Measurements from ENCODE around the gene SGMS1.
"Not testable (repeated sequence)": the region's sequence is repeated elsewhere in the genome, so short reads cannot be mapped to it uniquely, and the experiment has no call there.

The SGMS1 gene

DNA sequence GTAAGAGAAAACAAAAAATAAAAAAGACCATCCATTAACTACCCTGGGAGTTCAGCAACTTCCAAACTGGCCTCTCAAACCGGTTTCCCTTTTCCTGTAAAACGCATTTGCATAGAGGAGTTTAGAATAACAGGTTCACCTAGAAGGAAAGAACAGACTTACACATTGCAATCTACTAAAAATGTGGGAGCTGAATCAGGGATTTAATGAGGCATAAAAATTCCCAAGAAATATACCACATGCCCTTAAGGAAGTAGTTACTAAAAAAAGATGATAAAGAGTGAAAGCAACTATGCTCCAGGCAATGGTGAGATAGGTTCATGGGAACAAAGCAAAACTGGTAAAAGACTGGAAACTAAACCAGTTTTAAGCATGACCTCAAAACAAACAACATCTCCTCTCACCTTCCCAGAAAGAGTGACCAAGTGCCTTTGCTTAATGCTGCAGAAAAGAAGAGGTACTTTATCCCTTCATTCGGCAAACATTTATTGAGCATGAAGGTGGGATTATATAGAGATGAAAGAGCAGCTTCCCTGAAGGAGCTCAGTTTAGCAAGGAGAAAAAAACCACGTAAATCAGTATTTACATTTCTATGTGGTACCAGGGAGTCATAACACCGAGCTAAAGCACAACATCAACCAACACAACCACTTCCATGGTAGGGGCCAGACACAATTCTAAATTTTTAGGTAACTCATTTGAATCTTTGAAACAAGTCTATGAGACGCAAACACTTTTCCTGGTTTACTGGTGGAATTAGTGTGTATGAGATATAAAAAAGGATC is 152.8 kb downstream of the SGMS1 start:
- Histone ChIP-seq H3K36me3 (ENCODE audit: control insufficient read depth, insufficient read depth, low read length) (no peaks in the 10 kb centered on the region), H3K27me3 (ENCODE audit: control insufficient read depth, insufficient read depth, low read length) (no peaks in the 10 kb centered on the region), H3K9me3 (ENCODE audit: control insufficient read depth, low read length) (no peaks in the 10 kb centered on the region), H3K4me1 (ENCODE audit: control insufficient read depth, insufficient read depth, low read length) (peaks cover 16% of the 10 kb centered on the region), H3K4me3 (ENCODE audit: low read length) (no peak overlapping the region), H3K9ac (ENCODE audit: low read length) (no peak overlapping the region)

GRCh38 chr10:50470345-50470744 is 153.4 kb downstream of the SGMS1 start:
- Histone ChIP-seq H3K27me3 (ENCODE audit: control insufficient read depth, insufficient read depth, low read length) (no peaks in the 10 kb centered on the region), H3K36me3 (ENCODE audit: control insufficient read depth, insufficient read depth, low read length) (no peaks in the 10 kb centered on the region), H3K4me1 (ENCODE audit: control insufficient read depth, insufficient read depth, low read length) (peaks cover 16% of the 10 kb centered on the region), H3K4me3 (ENCODE audit: low read length) (no peak overlapping the region), H3K9me3 (ENCODE audit: control insufficient read depth, low read length) (no peaks in the 10 kb centered on the region), H3K9ac (ENCODE audit: low read length) (no peak overlapping the region)

GRCh38 chr10:50469778-50470193 is 154.0 kb downstream of the SGMS1 start:
- no peaks in the 10 kb centered on the region for H3K36me3 ChIP-seq (ENCODE audit: control insufficient read depth, insufficient read depth, low read length)
- no peaks in the 10 kb centered on the region for H3K27me3 ChIP-seq (ENCODE audit: control insufficient read depth, insufficient read depth, low read length)
- peaks cover 16% of the 10 kb centered on the region for H3K4me1 ChIP-seq (ENCODE audit: control insufficient read depth, insufficient read depth, low read length)
- H3K9ac ChIP-seq (ENCODE audit: low read length): no peak overlapping the region
- H3K9me3 ChIP-seq (ENCODE audit: control insufficient read depth, low read length): no peaks in the 10 kb centered on the region
- H3K4me3 ChIP-seq (ENCODE audit: low read length): no peak overlapping the region

DNA sequence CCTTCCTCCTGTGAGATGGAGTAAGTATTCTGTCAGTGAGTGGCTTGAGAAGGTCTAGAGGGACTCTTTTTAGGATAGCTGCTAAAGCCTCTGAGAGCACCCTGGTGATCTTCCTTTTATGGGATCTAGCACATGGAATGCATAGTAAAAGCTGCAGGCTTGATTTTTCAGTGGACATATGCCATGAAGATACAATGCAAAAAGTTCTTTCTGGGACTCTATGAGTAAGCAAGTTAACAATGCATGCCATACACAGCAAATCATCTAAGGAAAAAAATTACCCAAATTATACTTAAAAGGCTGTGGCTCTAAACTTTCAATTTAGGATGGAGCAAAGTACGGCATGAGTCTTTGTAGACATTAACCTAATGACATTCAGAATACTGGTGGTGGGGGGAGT is 154.5 kb downstream of the SGMS1 start:
- Histone ChIP-seq H3K4me3 (ENCODE audit: low read length) (no peak overlapping the region), H3K9ac (ENCODE audit: low read length) (no peak overlapping the region), H3K27me3 (ENCODE audit: control insufficient read depth, insufficient read depth, low read length) (no peaks in the 10 kb centered on the region), H3K36me3 (ENCODE audit: control insufficient read depth, insufficient read depth, low read length) (no peaks in the 10 kb centered on the region), H3K9me3 (ENCODE audit: control insufficient read depth, low read length) (no peaks in the 10 kb centered on the region), H3K4me1 (ENCODE audit: control insufficient read depth, insufficient read depth, low read length) (peaks cover 16% of the 10 kb centered on the region)

DNA sequence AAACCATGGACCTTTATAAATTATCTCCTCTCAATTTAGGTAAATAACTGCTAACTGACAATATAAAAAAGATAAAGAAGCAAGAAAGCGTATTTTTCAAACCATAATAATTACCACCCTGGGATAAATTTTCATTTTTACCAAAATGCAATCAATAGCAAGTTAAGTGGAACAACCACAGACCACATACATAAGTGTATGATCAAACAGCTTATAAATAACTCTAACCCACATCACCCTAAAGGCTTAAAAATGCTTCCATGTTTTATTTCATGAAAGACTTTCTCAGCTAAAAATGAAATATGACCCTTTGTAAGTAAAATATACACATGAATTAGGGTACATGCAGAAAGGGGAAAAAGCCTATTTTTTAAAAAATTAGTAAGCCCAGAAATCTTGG is 156.5 kb downstream of the SGMS1 start:
- Histone ChIP-seq H3K4me1 (ENCODE audit: control insufficient read depth, insufficient read depth, low read length) (peaks cover 16% of the 10 kb centered on the region), H3K4me3 (ENCODE audit: low read length) (no peak overlapping the region), H3K36me3 (ENCODE audit: control insufficient read depth, insufficient read depth, low read length) (no peaks in the 10 kb centered on the region), H3K9me3 (ENCODE audit: control insufficient read depth, low read length) (no peaks in the 10 kb centered on the region), H3K9ac (ENCODE audit: low read length) (no peak overlapping the region), H3K27me3 (ENCODE audit: control insufficient read depth, insufficient read depth, low read length) (no peaks in the 10 kb centered on the region)

- Histone ChIP-seq H3K4me1 (ENCODE audit: control insufficient read depth, insufficient read depth, low read length) (peaks cover 7% of the 10 kb centered on the region), H3K9me3 (ENCODE audit: control insufficient read depth, low read length) (no peaks in the 10 kb centered on the region), H3K27me3 (ENCODE audit: control insufficient read depth, insufficient read depth, low read length) (no peaks in the 10 kb centered on the region), H3K36me3 (ENCODE audit: control insufficient read depth, insufficient read depth, low read length) (no peaks in the 10 kb centered on the region), H3K9ac (ENCODE audit: low read length) (no peak overlapping the region), H3K4me3 (ENCODE audit: low read length) (no peak overlapping the region)
Measured at GRCh38 chr10:50464004-50464409, 159.7 kb downstream of the SGMS1 start.

- Histone ChIP-seq H3K36me3 (ENCODE audit: control insufficient read depth, insufficient read depth, low read length) (no peaks in the 10 kb centered on the region), H3K9me3 (ENCODE audit: control insufficient read depth, low read length) (no peaks in the 10 kb centered on the region), H3K27me3 (ENCODE audit: control insufficient read depth, insufficient read depth, low read length) (no peaks in the 10 kb centered on the region), H3K4me3 (ENCODE audit: low read length) (no peak overlapping the region), H3K9ac (ENCODE audit: low read length) (no peak overlapping the region), H3K4me1 (ENCODE audit: control insufficient read depth, insufficient read depth, low read length) (peaks cover 7% of the 10 kb centered on the region)
Measured at GRCh38 chr10:50461834-50462233, 161.9 kb downstream of the SGMS1 start.

GRCh38 chr10:50461123-50461522 is 162.6 kb downstream of the SGMS1 start:
- no peak overlapping the region for H3K9ac ChIP-seq (ENCODE audit: low read length)
- no peaks in the 10 kb centered on the region for H3K36me3 ChIP-seq (ENCODE audit: control insufficient read depth, insufficient read depth, low read length)
- peaks cover 7% of the 10 kb centered on the region for H3K4me1 ChIP-seq (ENCODE audit: control insufficient read depth, insufficient read depth, low read length)
- H3K9me3 ChIP-seq (ENCODE audit: control insufficient read depth, low read length): no peaks in the 10 kb centered on the region
- H3K4me3 ChIP-seq (ENCODE audit: low read length): no peak overlapping the region
- H3K27me3 ChIP-seq (ENCODE audit: control insufficient read depth, insufficient read depth, low read length): no peaks in the 10 kb centered on the region

- Histone ChIP-seq H3K9me3 (ENCODE audit: control insufficient read depth, low read length) (no peaks in the 10 kb centered on the region), H3K4me3 (ENCODE audit: low read length) (no peak overlapping the region), H3K4me1 (ENCODE audit: control insufficient read depth, insufficient read depth, low read length) (peaks cover 6% of the 10 kb centered on the region), H3K27me3 (ENCODE audit: control insufficient read depth, insufficient read depth, low read length) (no peaks in the 10 kb centered on the region), H3K36me3 (ENCODE audit: control insufficient read depth, insufficient read depth, low read length) (no peaks in the 10 kb centered on the region), H3K9ac (ENCODE audit: low read length) (no peak overlapping the region)
Measured at GRCh38 chr10:50456719-50457118, 167.0 kb downstream of the SGMS1 start.

DNA sequence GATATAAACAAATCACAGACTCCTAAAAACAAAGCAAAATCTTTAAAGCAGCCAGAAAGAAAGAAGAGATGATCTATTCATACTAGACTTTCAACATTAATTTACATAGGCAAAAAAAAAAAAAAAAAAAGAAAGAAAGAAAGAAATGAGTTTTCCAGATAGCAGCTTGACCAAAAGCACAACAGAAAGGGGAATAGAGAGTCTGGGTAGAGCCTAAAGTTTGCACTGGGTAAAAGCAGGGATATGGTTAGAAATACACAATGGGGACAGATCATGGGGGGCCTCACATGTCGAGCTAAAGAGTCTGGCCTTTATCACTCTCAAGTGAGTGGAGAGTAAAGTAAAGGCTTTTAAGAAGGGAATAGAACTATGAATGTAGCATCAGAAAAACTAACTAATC is 169.8 kb downstream of the SGMS1 start:
- Histone ChIP-seq H3K9me3 (ENCODE audit: control insufficient read depth, low read length) (no peaks in the 10 kb centered on the region), H3K36me3 (ENCODE audit: control insufficient read depth, insufficient read depth, low read length) (no peaks in the 10 kb centered on the region), H3K27me3 (ENCODE audit: control insufficient read depth, insufficient read depth, low read length) (no peaks in the 10 kb centered on the region), H3K4me1 (ENCODE audit: control insufficient read depth, insufficient read depth, low read length) (no peaks in the 10 kb centered on the region), H3K4me3 (ENCODE audit: low read length) (no peak overlapping the region), H3K9ac (ENCODE audit: low read length) (no peak overlapping the region)

- no peak overlapping the region for H3K4me3 ChIP-seq (ENCODE audit: low read length)
- no peaks in the 10 kb centered on the region for H3K36me3 ChIP-seq (ENCODE audit: control insufficient read depth, insufficient read depth, low read length)
- no peaks in the 10 kb centered on the region for H3K27me3 ChIP-seq (ENCODE audit: control insufficient read depth, insufficient read depth, low read length)
- H3K9ac ChIP-seq (ENCODE audit: low read length): no peak overlapping the region
- no peaks in the 10 kb centered on the region for H3K4me1 ChIP-seq (ENCODE audit: control insufficient read depth, insufficient read depth, low read length)
- H3K9me3 ChIP-seq (ENCODE audit: control insufficient read depth, low read length): no peaks in the 10 kb centered on the region
Measured at GRCh38 chr10:50452603-50453002, 171.2 kb downstream of the SGMS1 start.

- Histone ChIP-seq H3K4me1 (ENCODE audit: control insufficient read depth, insufficient read depth, low read length) (no peaks in the 10 kb centered on the region), H3K9me3 (ENCODE audit: control insufficient read depth, low read length) (no peaks in the 10 kb centered on the region), H3K36me3 (ENCODE audit: control insufficient read depth, insufficient read depth, low read length) (no peaks in the 10 kb centered on the region), H3K9ac (ENCODE audit: low read length) (no peak overlapping the region), H3K4me3 (ENCODE audit: low read length) (no peak overlapping the region), H3K27me3 (ENCODE audit: control insufficient read depth, insufficient read depth, low read length) (no peaks in the 10 kb centered on the region)
Measured at GRCh38 chr10:50447691-50448090, 176.1 kb downstream of the SGMS1 start.

GRCh38 chr10:50445777-50446176 is 178.0 kb downstream of the SGMS1 start:
- H3K4me1 ChIP-seq (ENCODE audit: control insufficient read depth, insufficient read depth, low read length); H3K4me3 ChIP-seq (ENCODE audit: low read length); H3K9ac ChIP-seq (ENCODE audit: low read length); H3K9me3 ChIP-seq (ENCODE audit: control insufficient read depth, low read length); H3K27me3 ChIP-seq (ENCODE audit: control insufficient read depth, insufficient read depth, low read length); H3K36me3 ChIP-seq (ENCODE audit: control insufficient read depth, insufficient read depth, low read length): not testable (repeated sequence)

Data from mucosa of stomach (tissue), 1 donor.